ENCODE measurements around the gene LZTFL1.

The LZTFL1 gene

GRCh38 chr3:45807681-45808540, 34.0 kb downstream of the LZTFL1 start:
- DNase-seq: no peak

- no peak for DNase-seq
Observed at GRCh38 chr3:45807133-45807532, 34.8 kb downstream of the LZTFL1 start.

- DNase-seq: no peak
Observed at GRCh38 chr3:45806072-45806471, 35.8 kb downstream of the LZTFL1 start.

GRCh38 chr3:45803252-45803935, 38.5 kb downstream of the LZTFL1 start:
- no peak for DNase-seq

- DNase-seq: no peak
Observed at GRCh38 chr3:45802146-45802545, 39.8 kb downstream of the LZTFL1 start.

GRCh38 chr3:45800611-45801010, 41.3 kb downstream of the LZTFL1 start:
- DNase-seq: no peak

- DNase-seq: no peak
Observed at GRCh38 chr3:45799586-45799985, 42.3 kb downstream of the LZTFL1 start.

- no peak for DNase-seq
Observed at GRCh38 chr3:45798034-45798433, 43.9 kb downstream of the LZTFL1 start.

GRCh38 chr3:45796902-45797637, 44.8 kb downstream of the LZTFL1 start:
- DNase-seq: no peak

- no peak for DNase-seq
Observed at GRCh38 chr3:45795882-45796765, 45.8 kb downstream of the LZTFL1 start, which contains the start of gene SLC6A20. Gene SLC6A20, minus strand, starts transcription at chr3:45796536. Its CDS starts 117 bp downstream, at chr3:45796419.

GRCh38 chr3:45795509-45795881, 46.4 kb downstream of the LZTFL1 start:
- no peak for DNase-seq

GRCh38 chr3:45794660-45795059, 47.3 kb downstream of the LZTFL1 start:
- DNase-seq: no peak

GRCh38 chr3:45794177-45794560, 47.8 kb downstream of the LZTFL1 start:
- DNase-seq: no peak

- DNase-seq: no peak
Observed at GRCh38 chr3:45793482-45794176, 48.3 kb downstream of the LZTFL1 start.

GRCh38 chr3:45792516-45793172, 49.3 kb downstream of the LZTFL1 start:
- DNase-seq: no peak

- DNase-seq: no peak
Observed at GRCh38 chr3:45792036-45792435, 49.9 kb downstream of the LZTFL1 start.

- no peak for DNase-seq
Observed at GRCh38 chr3:45790596-45790995, 51.3 kb downstream of the LZTFL1 start.

GRCh38 chr3:45789235-45789812, 52.6 kb downstream of the LZTFL1 start:
- DNase-seq: no peak

GRCh38 chr3:45787551-45787950, 54.4 kb downstream of the LZTFL1 start:
- no peak for DNase-seq

- DNase-seq: no peak
Observed at GRCh38 chr3:45786801-45787495, 55.0 kb downstream of the LZTFL1 start.

All from NCI-H446 treated with DMSO at 0.1 percent for 48 hours (cell line).